ENCODE measurements around the gene DEDD. TPM values are rescaled to one million over a fixed set of nuclear protein-coding genes. Genes with fewer than 3 reads are reported as not detected.
A peak's percentile ranks its signal among the peaks of the same experiment; 100 is the strongest.

The DEDD gene
- total and polyA plus RNA-seq, 10 of the 15 experiments (the other 5 are each of a cell fraction or from before 2014, with no cell fraction given), result 13.6 to 33.9 (median 30.3) TPM

GRCh38 chr1:161157867-161158266, 25.4 kb upstream of the DEDD start:
- RAD21 ChIA-PET (ENCODE audit: unreplicated experiment), result interaction anchor here (0.8 to 1.3 kb wide), 3 partner anchors 46 to 160 kb away, joined by 3 to 4 read pairs (median 3); no protein-coding TSS in a partner anchor
- 100% methylated on average over 1 of the region's 1 CpG for WGBS (ENCODE audit: insufficient coverage, insufficient replicate concordance, low lambda C conversion rate, missing lambda C conversion rate)
- Histone ChIP-seq H2AFZ (ENCODE audit: control insufficient read depth, low read depth, low read length) (no peak overlapping the region), H3K9me3 (replicated peaks; ENCODE audit: control insufficient read depth, insufficient read depth, low read length) (no peaks in the 10 kb centered on the region), H3K4me1 (ENCODE audit: control insufficient read depth, insufficient read depth, low read length) (peaks cover 17% of the 10 kb centered on the region), H3K79me2 (ENCODE audit: control insufficient read depth, insufficient read depth, low read length) (peaks cover 24% of the 10 kb centered on the region), H3K9ac (ENCODE audit: control insufficient read depth, insufficient read depth, low read length) (no peak overlapping the region), H3K4me2 (ENCODE audit: control insufficient read depth, insufficient read depth) (no peak overlapping the region), H4K20me1 (ENCODE audit: control insufficient read depth, insufficient read depth) (no peaks in the 10 kb centered on the region), H3K27ac (ENCODE audit: control insufficient read depth, insufficient read depth) (no peak overlapping the region), H3K27me3 (replicated peaks in 1 of 2; ENCODE audit: control insufficient read depth in 2 of 2, insufficient read depth in 2 of 2, low read length in 1 of 2) (no peaks in the 10 kb centered on the region), H3K36me3 (ENCODE audit: control insufficient read depth in 2 of 2, insufficient read depth in 2 of 2, low read length in 1 of 2) (peaks cover 0 to 12% of the 10 kb centered on the region in 2 experiments), H3K4me3 (no peak overlapping the region)
- no peak for TF ChIP-seq NRF1 (conservative IDR thresholded peaks at IDR 0.05; ENCODE audit: low read depth, low read length)
- no peak for TF ChIP-seq SP1 (IDR thresholded peaks at IDR 0.05; ENCODE audit: low read depth, low read length)
- TF ChIP-seq NKRF (conservative IDR thresholded peaks at IDR 0.05), result no peak
- no peak for TF ChIP-seq ATF7 (IDR thresholded peaks at IDR 0.05; ENCODE audit: low read depth)
- TF ChIP-seq, protein P1, sequence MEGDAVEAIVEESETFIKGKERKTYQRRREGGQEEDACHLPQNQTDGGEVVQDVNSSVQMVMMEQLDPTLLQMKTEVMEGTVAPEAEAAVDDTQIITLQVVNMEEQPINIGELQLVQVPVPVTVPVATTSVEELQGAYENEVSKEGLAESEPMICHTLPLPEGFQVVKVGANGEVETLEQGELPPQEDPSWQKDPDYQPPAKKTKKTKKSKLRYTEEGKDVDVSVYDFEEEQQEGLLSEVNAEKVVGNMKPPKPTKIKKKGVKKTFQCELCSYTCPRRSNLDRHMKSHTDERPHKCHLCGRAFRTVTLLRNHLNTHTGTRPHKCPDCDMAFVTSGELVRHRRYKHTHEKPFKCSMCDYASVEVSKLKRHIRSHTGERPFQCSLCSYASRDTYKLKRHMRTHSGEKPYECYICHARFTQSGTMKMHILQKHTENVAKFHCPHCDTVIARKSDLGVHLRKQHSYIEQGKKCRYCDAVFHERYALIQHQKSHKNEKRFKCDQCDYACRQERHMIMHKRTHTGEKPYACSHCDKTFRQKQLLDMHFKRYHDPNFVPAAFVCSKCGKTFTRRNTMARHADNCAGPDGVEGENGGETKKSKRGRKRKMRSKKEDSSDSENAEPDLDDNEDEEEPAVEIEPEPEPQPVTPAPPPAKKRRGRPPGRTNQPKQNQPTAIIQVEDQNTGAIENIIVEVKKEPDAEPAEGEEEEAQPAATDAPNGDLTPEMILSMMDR (IDR thresholded peaks at IDR 0.05 in 2 of 3, conservative IDR thresholded peaks at IDR 0.05 in 1 of 3; ENCODE audit: control insufficient read depth in 2 of 3, extremely low read depth in 1 of 3, insufficient read depth in 1 of 3, low read depth in 3 of 3, low read length in 3 of 3), result peak in 1 of 3 experiments; percentile 28; a peak in 1 of 6 replicates
- ATAC-seq (no peak), FAIRE-seq (no peak), DNase-seq (ENCODE audit: low read depth, low spot score) (no peak)
- CTCF ChIA-PET, result interaction anchor here (0.8 to 2.2 kb wide), 12 partner anchors 9 to 224 kb away, joined by 3 to 18 read pairs (median 4); partner anchors contain the start of genes B4GALT3, PPOX and USF1
- no TSS peak for BruUV-seq (replicated peaks)
- in situ Hi-C loops (cut with MboI), result no loop called here
- POLR2A ChIA-PET, result interaction anchor here (0.8 to 2.2 kb wide), 3 partner anchors 9 to 25 kb away, joined by 3 to 8 read pairs (median 4); no protein-coding TSS in a partner anchor
- SMC1A ChIA-PET (ENCODE audit: uncharacterized antibody, unreplicated experiment), result interaction anchor here (0.7 to 1.5 kb wide), 5 partner anchors 9 to 28 kb away, joined by 3 to 6 read pairs (median 4); partner anchors contain the start of gene PPOX
- intact Hi-C loops (cut with micrococcal nuclease; ENCODE audit: unreplicated experiment), result no loop called here

Measured in GM12878 (cell line).